ENCODE data around the gene DNAJA2.

The DNAJA2 gene

DNA sequence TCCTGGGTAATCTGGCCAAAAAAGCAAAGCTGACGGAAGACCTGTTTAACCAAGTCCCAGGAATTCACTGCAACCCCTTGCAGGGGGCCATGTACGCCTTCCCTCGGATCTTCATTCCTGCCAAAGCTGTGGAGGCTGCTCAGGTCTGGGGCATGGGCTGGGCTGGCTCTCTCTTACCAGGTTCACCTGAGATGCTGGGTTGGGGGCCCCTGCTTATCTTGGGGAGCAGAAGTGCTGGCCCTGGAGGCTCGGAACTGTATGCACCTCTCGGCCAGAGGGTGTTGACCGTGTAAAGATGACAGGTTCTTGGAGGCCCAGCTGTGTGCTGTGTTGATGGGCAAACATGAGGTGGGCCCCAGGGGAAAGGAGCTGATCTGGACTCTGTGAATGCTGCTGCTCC is 49.1 kb downstream of the DNAJA2 start:
- no peak for DNase-seq

GRCh38 chr16:46923513-46924295 is 49.8 kb downstream of the DNAJA2 start:
- no peak for DNase-seq

DNA sequence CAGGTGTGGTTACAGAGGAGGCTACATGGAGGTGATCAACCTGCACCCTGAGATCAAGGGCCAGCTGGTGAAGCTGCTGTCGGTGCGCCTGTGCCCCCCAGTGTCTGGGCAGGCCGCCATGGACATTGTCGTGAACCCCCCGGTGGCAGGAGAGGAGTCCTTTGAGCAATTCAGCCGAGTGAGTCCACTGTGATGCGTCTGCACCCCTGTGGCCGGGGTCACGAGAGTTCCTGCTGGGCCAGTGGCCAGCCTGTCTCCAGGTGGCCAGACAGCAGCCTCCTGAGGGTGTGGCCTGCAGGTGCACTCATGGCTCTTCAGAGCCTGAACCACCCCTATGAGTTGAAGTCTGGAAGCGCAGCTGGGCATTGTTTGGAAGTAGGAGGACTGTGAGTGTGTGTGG is 51.2 kb downstream of the DNAJA2 start:
- no peak for DNase-seq

DNA sequence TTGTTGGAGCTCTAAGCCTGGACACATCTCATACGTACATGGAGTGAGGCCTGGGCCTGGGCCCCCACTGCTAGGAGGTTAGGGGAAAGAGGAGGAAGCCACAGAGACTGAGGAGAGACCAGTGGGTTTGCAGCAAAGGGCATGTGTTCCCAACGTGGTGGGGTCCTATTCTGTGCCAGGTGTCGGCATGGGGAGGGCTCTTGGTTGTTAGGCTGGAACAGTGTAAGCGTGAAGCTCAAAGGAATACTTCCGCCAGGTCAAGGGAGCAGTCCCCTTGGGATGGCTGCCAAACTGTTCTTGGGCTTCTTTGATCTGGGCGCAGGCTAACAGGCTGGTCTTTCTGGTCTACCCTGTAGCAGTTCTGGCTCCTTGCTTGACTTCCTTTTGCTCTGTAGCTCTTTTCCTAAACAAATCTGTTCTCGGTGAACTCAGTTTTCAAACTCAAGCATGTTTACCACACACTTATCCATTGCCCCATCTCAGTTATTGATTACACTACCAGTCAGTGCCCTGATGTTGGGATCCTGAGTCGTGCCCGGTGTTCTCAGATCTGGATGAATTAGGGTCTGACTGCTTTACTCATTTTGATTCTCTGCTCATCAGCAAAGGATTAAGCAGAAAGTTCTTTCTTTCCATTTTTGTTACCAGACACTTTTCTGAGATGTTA is 52.9 kb downstream of the DNAJA2 start:
- DNase-seq = no peak

- DNase-seq = peak; percentile 66 to 75
These were observed 54.3 kb downstream of the DNAJA2 start for GRCh38 chr16:46918905-46919792.

DNA sequence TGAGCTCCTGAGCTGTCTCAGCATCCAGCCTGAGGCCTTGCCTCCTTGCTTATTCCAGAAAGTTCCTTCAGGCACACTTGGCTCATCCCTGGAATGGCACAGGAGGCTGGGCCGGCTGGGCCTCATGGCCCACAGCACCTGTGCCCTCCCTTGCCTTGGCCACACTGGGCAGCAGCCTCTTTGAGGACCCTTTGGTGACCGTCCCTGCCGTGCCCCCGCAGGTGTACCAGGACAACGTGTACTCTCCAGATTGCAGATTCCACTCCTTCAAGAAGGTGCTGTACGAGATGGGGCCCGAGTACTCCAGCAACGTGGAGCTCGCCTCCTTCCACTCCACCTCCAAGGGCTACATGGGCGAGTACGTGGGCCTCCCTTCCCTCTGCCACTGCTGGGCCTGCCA is 55.1 kb downstream of the DNAJA2 start:
- no peak for DNase-seq

DNA sequence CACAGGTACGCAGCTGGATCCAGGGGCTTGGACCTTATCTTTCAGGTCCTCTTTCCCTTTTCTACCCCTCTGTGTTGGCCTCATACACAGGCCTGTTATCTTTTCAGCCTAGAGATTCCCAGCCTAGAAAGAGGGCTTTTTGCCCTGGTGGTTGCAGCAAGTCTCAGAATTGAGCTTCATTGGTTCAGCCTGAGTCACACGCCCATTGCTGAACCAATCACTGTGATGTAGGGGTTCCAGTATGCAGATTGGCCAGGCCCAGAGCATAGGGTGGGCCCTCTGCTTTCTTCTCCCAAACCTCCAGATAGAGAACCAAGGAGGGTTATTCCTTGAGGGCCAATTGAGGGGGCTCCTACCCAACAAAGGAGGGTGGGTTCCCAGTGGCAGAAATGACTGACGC is 56.5 kb downstream of the DNAJA2 start:
- no peak for DNase-seq

DNA sequence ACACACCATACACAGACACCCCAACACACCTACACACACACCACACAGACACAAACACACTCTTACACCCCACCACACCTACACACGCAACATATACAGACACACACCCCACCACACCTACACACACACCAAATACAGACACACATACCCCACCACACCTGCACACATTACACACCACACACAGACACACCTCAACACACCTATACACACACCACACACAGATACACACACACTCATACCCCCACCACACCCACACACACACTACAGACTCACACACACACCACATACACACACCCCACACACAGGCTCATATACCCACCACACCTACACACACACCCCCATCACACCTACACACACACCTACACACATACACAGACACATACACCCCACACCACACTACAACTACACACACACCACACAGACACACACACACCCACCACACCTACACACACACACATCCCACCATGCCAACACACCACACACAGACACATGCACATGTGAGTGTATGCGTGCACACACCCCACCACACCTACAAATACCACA is 57.9 kb downstream of the DNAJA2 start:
- no peak for DNase-seq

- no peak for DNase-seq
These were observed 58.8 kb downstream of the DNAJA2 start for GRCh38 chr16:46914556-46915201.

GRCh38 chr16:46911650-46912049 is 61.8 kb downstream of the DNAJA2 start:
- no peak for DNase-seq

GRCh38 chr16:46911038-46911437 is 62.4 kb downstream of the DNAJA2 start:
- no peak for DNase-seq

- DNase-seq = peak; percentile 70 to 81
These were observed 64.7 kb downstream of the DNAJA2 start for GRCh38 chr16:46908540-46909372.

DNA sequence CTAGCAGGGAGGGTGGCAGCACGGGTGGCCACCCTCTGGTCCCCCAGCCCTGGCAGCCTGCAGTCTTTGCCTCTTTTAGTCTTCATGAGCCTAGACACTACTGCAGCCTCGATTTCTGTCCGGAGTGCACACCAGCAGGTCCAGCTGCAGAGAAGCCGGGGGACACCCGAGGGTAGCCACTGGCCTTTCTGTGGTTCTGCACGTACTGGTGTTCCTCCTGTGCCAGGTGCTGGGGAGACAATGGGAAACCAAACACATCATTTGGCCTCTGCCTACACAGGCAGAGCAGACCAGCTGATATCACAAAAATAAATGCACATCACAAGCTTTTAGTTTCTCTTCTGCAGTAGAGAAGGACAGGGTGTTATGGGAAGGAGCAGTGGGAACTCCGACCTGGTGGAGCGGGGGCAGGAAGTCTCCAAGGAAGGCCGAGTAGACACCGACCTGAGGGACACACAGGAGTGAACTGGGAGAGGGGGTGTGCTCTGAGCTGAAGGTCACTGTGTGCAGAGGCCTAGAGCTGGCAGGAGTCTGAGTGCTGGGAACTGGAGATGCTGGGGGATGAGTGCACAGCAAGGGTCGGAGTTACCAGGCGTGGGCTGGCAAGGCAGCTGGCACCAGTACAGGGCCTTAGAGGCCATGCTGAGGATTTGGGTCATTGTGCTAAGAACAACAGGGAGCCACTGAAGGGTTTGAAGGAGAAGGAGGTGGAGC is 66.3 kb downstream of the DNAJA2 start:
- no peak for DNase-seq

DNA sequence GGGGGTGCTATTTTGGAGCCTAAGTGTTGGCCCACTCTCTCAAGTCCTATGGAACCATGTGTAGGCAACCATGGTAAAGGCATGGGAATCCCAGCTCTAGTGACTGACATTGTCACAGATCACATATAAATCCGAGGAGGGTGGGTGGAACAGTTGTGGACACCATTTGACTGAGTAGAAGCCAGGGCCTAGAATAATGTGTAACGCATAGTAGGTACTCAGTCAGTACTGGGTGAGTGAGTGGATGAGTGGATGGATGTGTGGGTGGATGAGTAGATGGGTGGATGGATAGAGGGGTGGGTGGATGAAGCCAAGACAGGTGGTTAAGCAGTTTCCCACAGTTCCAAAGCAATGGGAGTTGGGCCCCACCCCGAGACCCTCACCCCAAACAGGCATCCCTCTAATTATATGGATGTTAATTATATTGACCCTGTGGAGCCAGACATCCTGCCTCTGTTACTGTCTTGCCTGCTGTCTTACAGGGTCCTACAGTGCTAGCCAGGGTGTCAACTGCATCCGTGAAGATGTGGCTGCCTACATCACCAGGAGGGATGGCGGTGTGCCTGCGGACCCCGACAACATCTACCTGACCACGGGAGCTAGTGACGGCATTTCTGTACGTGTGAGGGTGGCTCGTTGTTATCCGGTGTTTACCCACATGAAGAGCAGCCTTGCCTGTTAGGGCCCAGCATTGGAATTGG is 67.0 kb downstream of the DNAJA2 start:
- no peak for DNase-seq

Data from SHP77 (cell line).